GM21360 (cell line): ENCODE data around the gene TUBB6.
A peak's percentile ranks its signal among the peaks of the same experiment; 100 is the strongest.

ENCODE experiments used
- ATAC-seq: cut with Tn5 transposase; IDR thresholded peaks from one replicate; pipeline ENCODE4 v1.9.1; 2021; ENCODE audit warnings: mild to moderate bottlenecking, moderate library complexity; ENCODE audit not compliant: unreplicated experiment

Gene TUBB6

DNA sequence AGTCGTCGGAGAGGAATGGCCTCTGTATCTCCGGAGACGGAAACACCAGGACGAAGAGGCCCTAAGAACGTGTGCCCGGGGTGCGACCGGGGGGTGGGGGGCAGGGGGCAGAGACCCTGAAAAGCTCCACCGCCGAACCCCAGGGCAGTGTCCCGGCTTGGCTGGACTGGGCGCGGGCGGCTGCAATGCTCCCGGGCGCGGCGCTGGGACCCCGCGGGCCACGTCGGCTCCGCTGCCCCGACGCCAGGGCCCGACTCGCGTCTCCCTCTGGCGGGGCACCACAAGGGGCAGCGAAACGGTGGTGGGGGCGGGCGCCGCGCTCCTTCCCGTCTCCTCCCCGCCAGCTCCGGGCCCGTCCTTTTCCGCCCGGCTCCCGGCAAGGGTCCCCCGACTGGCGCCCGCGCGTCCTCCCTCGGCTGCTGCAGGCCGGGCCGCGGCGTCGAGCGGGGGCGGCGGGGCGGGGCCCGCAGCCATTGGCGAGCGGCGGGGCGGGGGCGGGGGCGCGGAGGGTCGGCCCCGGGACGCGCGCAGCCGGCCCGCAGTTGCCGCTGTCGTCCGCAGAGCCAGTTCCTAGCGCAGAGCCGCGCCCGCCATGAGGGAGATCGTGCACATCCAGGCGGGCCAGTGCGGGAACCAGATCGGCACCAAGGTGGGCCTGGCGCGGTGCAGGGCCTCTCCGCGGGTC lies at the start of gene TUBB6:
TSS of gene TUBB6 (plus strand) at position 541 of the 685 bp plus-strand sequence. CDS start at position 593, 52 bp downstream.
- peak; percentile 64 for ATAC-seq

DNA sequence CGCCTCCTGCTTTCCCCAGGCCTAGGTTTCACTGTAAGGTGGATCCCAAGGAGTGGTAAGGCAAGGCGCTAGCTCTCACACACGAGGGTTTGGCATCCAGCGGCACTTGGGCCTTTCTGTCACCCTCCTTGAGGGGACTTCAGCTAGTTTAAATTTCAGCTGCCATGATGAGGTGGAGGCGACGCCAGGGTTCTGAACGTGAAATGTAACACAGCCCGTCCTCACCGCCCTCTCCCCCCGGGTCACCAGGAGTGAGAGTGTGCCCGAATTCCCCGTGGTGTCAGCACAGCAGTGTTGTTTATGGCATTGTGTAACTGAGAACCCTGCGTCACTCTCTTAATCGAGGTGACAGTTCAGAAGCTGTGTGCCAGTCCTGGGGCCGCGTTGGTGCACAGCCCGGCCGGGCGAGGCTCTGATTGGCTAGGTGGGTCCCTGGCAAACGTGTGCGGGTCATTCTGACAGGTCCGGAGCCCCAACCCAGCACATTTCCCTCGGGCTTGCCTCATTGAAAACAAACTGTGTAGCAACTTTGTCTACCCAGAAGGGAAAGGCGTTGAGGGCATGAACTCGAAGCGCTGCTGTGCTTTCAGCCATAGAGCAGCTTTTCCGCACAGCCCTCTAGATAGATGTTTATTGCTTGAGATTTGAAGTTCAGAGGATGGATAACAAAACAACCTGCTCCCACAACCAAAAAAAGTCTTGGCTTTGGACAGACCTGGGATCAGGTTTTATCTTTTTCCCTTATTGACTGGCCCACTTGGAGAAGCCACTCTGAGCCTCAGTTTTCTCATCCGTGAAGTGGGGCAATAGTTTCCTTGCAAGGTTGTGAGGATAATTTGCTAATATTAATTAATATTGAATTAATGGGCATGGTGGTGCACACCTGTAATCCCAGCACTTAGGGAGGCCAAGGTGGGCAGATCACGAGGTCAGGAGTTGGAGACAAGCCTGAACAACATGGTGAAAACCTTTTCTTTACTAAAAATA lies 49.0 kb upstream of the TUBB6 start:
- ATAC-seq: no peak

GRCh38 chr18:12262748-12263147 lies 45.3 kb upstream of the TUBB6 start:
- no peak for ATAC-seq

GRCh38 chr18:12264864-12265263 lies 43.2 kb upstream of the TUBB6 start:
- no peak for ATAC-seq

- peak; percentile 88 for ATAC-seq
Measured at GRCh38 chr18:12271376-12272235, 36.4 kb upstream of the TUBB6 start.

DNA sequence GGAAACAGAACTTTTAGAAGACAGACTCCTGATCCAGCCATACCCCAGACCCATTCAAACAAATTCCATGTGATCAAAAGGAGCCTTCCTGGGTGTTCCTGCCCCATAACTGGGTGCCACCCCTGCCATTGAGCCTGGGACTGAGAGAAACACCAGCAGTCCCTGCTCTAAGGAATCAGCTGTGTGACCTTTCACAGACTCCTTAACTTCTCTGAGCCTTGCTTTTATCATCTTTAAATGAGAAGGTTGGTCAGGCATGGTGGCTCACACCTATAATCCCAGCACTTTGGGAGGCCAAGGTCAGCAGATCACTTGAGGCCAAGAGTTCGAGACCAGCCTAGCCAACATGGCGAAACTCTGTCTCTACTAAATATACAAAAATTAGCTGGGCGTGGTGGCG lies 33.2 kb upstream of the TUBB6 start:
- ATAC-seq: no peak

GRCh38 chr18:12276736-12277554 lies 31.1 kb upstream of the TUBB6 start:
- no peak for ATAC-seq

DNA sequence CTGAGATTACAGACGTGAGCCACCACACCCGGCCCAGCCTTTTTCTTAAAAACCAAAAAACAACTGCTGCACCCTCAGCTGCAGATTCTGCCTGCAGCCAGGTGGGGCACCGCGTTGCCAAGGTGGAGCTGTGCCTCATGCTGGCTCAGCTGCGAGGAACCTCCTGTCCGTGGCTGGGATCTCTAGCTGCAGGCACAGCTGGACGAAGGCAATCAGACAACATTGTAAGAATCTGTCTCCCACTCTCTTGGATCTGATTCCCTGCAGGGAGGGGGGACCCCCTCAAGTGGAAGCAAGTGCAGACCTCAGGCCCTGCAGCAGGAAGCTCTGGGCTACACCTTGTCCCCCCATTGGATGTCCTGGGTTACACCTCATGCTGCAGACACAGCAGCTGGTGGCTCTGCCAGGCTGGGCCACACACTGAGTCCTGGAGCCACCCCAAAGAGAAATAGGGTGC lies 29.8 kb upstream of the TUBB6 start:
- no peak for ATAC-seq

- ATAC-seq: no peak
Measured at GRCh38 chr18:12278741-12279682, 29.0 kb upstream of the TUBB6 start.

DNA sequence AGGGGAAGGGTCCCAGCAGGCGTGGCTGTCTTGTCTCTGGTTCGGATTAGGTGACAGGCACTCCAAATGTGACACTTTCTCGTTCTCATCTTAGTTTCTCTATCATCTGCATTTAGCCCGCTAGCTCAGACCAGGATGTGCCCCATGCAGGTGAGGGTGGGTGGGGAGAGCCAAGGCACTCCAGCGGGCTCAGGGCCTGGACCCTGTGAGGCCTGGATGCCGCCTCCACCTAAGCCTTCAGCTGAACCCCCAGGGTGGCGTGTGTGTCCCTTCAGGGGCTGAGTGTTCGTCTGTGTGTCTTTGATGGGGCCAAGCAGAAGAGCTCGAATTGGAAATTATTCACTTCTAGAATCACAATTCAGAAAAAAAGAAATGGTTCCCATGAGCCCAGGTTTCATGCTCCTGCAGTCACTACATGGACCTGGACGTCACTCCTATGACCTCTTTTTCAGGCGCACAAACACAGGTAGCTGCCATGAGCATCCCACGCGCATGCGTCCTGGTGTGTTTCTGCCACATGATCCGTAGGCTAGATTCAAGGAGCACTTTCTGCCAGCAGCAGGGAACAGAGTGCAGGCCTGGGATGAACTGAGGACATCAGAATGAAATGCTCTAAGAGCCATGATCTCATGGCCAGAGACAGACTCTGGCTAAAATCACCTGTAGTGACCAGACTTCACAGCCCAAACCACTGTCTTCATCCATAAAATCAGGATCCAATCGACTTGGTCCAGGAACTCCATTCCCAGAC lies 28.1 kb upstream of the TUBB6 start:
- no peak for ATAC-seq

GRCh38 chr18:12281861-12282260 lies 26.2 kb upstream of the TUBB6 start:
- ATAC-seq: no peak

DNA sequence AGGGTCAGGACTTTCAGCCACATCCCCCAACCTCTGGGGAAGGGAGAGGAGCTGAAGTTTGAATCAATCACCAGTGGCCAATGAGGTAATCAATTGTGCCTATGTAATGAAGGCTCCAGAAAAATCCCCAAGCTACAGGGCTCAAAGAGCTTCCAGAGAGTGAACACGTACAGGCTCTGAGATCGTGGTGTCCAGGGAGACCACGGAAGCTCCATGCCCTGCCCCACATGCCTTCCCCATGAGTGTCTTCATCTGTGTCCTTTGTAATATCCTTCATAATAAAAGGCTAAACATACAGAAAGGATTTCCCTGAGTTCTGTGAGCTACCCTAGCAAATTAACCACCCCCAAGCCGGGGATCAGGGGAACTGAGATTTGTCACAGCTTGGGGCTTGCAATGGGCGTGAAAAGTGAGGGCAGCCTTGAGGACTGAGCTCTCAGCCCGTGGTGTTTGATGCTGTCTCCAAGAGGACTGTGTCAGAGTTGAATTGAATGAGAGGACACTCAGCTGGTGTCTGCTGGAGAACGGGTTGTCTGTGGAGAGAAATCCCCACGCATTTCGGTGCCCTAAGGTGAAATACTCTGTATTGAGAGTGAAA lies 25.5 kb upstream of the TUBB6 start:
- ATAC-seq: no peak

DNA sequence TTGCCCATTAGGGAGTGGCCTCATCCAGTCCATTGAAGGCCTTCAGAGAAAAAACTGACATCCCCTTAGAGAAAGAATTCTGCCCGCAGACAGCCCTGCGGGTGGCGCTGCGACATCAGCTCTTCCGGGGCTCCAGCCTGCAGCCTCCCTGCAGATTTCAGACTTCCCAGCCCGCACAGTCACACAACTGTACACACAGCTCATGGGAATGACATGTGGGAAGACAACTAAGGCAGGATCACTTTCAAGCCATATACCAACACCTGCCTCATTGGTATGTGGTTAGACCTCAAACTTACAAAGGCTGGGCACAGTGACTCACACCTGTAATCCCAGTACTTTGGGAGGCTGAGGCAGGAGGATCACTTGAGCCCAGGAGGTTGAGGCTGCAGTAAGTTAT lies 24.8 kb upstream of the TUBB6 start:
- no peak for ATAC-seq

DNA sequence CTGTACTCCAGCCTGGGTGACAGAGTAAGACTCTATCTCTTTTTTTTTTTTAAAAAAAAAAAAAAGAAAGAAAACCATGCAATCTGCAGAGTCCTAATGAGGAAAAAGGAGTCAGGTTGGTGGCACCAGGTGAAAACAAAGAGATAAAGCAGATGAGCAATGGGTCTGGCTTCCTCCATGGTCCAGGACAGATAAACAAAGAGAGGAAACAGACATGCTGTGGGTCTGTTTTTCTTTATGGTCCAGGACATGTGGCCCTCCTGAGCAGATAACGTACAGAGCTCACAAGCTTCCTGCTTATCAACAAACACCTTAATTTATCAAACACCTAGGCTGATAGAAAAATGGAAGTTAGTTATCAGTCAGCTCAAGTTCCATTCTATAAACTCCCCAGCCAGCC lies 24.4 kb upstream of the TUBB6 start:
- no peak for ATAC-seq

DNA sequence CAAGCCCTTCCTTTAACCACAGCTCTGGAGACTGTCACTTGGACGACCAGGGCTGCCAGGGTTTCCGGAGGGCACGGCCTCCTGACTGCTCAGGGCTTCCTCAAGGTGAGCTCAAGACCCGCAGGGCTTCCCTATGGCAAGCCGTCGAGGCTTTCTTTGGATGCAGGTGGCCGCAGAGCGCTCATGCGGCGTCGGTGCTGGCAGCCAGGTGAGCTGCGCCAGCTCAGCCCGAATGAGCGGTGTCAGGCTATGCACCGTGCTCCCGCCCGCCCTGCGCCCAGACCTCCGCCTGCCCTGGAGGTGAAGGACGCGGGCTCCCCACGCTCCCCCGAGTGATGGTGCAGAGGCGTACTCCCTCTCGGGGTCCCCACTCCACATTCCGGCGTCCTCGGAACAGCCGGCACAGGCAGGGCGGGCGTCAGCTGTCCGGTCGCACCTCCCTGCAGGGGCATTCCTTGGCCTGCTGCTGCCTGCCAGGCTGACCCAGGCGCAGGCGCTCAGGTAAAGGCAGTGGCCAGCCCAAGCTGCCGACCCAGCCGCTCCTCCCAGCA lies 20.8 kb upstream of the TUBB6 start:
- ATAC-seq: no peak

DNA sequence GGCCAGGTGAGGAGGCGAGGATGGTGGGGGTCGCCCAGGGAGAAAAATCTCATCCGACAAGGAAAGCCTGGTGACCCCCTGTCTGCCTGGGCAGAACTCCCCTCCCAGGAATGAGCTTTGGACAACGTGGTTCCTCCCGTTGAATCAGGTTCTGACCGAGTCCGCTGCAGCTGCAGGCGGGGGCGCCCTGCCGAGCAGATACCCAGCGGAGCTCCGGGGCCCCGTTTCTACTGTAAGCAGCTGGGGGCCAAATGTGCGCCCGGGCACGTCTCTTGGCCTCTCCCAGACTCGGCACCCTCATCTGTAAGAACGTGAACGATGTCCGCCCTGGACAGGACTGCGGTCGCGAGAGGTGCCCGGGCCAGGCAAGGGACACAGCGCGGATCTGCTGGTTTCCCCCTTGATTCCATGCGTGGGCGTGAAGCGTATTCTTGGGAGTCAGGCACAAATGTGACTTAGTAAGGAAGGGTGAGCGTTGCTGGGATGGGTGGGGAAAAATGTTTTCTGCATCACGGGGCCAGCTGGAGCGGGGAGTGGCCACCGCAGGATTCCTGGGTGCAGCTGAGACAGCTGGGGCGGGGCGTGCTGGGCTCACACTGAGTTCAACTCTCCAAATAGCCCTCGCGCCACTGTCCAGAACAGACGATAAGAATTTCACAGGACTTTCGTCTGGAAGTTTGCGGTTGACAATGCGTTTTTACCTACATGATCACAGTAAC lies 20.2 kb upstream of the TUBB6 start:
- ATAC-seq: no peak

GRCh38 chr18:12288403-12288755 lies 19.7 kb upstream of the TUBB6 start:
- no peak for ATAC-seq
